Motor neuron (in vitro differentiated cells): Measurements from ENCODE around the gene PPP2R3B. TPM values are rescaled to one million over a fixed set of nuclear protein-coding genes. Genes with fewer than 3 reads are reported as not detected.
"Not testable (repeated sequence)": the region's sequence is repeated elsewhere in the genome, so short reads cannot be mapped to it uniquely, and the experiment has no call there.

Experiments
- ATAC-seq, 8 experiments: fragments of 200-7000 bp; cut with Tn5 transposase; replicated peaks in 6 of 8; 2 replicates each; pipeline ENCODE4 v1.8.0; 2021; ENCODE audit warnings: mild to moderate bottlenecking in 8 of 8, moderate library complexity in 8 of 8
- H3K27ac ChIP-seq, 2 donors: fragments of 250-450 bp; sonication (Bioruptor Pico); 2 replicates each; pipeline ENCODE4 v1.9.0; 2021; ENCODE audit warnings: antibody characterized with exemption in 2 of 2, mild to moderate bottlenecking in 2 of 2, moderate library complexity in 1 of 2
- H3K4me1 ChIP-seq, 2 donors: fragments of 250-450 bp; sonication (Bioruptor Pico); replicated peaks in 1 of 2; 2 replicates each; pipeline ENCODE4 v1.6.1; 2021; ENCODE audit warnings: antibody characterized with exemption in 2 of 2, mild to moderate bottlenecking in 2 of 2, moderate library complexity in 1 of 2
- H3K4me3 ChIP-seq, 5 donors: fragments of 250-450 bp; sonication (Bioruptor Pico); 2 replicates each; pipeline ENCODE4 v1.9.0; 2021; ENCODE audit warnings: antibody characterized with exemption in 5 of 5, mild to moderate bottlenecking in 5 of 5, moderate library complexity in 4 of 5
- WGBS, 10 experiments: fragments of 450-650 bp; shearing (Covaris generic); methylation state at CpG; one replicate each; pipeline ENCODE4 v1.0.0; 2022; 5-methylcytosine and 5-hydroxymethylcytosine counted together
- in situ Hi-C, 9 experiments: fragments of 400-800 bp; cut with MboI; loops; one replicate each; pipeline ENCODE4 v1.15.0; 2021; ENCODE audit warnings: low sequenced_read_pairs in 9 of 9, low pct_unique_long_range_greater_than_20kb in 2 of 9; ENCODE audit not compliant: unreplicated experiment in 9 of 9
- total RNA-seq, 8 experiments: library from RNA; unstranded; fragments of 300-600 nt; gene quantifications; 2 replicates each; pipeline versions ENCODE4 v1.2.3 to v1.2.4, GENCODE V29; 2022

The PPP2R3B gene
- total RNA-seq, 8 experiments from 2014 or later = 7.4 to 27.6 (median 17.9) TPM

DNA sequence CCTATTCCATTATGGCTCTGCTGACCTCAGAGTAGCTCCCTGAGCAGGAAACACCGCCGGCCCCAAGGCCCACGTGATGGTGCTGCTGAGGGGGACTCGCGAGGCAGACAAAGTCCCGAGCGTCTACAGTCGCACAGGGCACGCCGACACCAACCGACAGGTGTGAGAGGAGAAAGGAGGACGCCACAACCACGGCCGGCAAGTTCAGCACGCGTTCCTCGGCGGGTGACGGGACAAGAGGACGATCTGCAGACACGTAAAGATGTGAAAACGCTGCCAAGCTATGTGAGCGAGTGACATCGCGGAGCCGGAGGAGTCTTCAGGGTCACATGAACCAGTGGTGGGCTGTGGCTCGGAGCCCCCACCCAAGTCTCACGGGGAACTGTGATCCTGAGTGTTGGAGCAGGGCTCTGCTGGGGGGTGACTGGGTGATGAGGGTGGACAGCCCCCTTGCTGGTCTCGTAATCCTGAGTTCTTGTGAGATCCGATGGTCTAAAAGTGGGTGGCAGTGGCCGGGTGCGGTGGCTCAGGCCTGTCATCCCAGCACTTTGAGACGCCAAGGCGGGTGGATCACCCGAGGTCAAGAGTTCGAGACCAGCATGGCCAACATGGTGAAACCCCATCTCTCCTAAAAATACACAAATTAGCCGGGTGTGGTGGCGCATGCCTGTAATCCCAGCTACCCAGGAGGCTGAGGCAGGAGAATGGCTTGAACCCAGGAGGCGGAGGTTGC, 34.0 kb downstream of the PPP2R3B start:
- Histone ChIP-seq H3K4me3 (no peak overlapping the region), H3K27ac (no peak overlapping the region), H3K4me1 (peaks cover 0 to 6% of the 10 kb centered on the region in 2 donors)
- ATAC-seq = no peak
- in situ Hi-C loops = no loop called here
- WGBS, 10 experiments = 78 to 100% (median 100%) methylated on average over 2 to 28 of the region's 39 CpGs; no CpG with 5 or more reads in 3 of the 10 experiments

DNA sequence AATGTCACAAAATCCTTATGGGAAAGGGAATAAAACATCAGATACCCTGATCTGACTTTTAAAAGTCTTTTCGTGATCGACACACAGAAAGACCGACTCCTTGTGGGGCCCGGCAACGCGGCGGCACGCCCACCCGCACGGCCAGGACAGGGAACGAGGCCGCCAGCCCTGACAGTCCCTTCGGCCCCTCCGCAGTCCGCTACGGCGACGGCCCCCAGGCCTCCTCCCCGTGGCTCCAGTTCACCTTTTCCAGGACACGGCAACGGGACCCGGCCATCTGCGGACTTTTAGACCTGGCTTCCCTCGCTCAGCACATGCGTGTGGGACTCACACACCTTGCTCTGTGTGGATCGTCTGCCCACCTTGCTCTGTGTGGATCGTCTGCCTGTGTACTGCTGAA, 34.5 kb downstream of the PPP2R3B start:
- in situ Hi-C loops = no loop called here
- 86 to 100% (median 95%) methylated on average over 7 to 21 of the region's 27 CpGs; no CpG with 5 or more reads in 5 of the 10 experiments for WGBS, 10 experiments
- no peak overlapping the region for H3K27ac ChIP-seq
- H3K4me1 ChIP-seq = peaks cover 0 to 6% of the 10 kb centered on the region in 2 donors
- H3K4me3 ChIP-seq = no peak overlapping the region
- ATAC-seq = no peak

DNA sequence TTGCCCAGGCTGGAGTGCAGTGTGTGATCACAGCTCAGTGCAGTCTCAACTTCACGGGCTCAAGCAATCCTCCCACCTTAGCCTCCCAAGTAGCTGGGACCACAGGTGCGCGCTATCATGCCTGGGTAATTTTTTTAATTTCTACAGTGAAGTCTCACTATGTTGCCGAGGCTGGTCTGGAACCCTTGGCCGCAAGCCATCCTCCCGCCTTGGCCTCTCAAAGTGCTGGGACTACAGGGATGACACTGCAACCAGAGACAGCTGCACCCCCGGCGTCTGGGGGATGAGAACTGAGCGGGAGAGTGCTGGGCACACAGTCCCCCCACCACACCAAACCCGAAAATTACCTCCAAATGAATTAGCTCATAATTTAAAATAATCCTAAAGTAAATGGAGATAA, 35.0 kb downstream of the PPP2R3B start:
- peaks cover 0 to 6% of the 10 kb centered on the region in 2 donors for H3K4me1 ChIP-seq
- no peak overlapping the region for H3K4me3 ChIP-seq
- in situ Hi-C loops = no loop called here
- no peak for ATAC-seq
- 67 to 90% (median 67%) methylated on average over 1 to 7 of the region's 10 CpGs; no CpG with 5 or more reads in 7 of the 10 experiments for WGBS, 10 experiments
- no peak overlapping the region for H3K27ac ChIP-seq

DNA sequence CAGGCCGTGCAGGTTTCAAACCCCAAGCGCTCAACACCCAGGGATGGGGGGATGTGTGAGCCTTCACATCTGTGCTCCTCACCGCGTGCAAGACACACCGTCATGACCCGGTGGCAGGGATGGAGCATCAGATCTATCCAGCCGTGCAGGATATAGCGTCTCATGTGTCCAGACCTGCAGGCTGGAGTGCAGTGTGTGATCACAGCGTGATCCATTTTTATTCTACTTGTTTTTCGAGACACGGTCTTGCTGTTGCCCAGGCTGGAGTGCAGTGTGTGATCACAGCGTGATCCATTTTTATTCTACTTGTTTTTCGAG, 35.4 kb downstream of the PPP2R3B start:
- H3K4me1 ChIP-seq, H3K27ac ChIP-seq, H3K4me3 ChIP-seq, in situ Hi-C loops, ATAC-seq: not testable (repeated sequence)
- no CpG with 5 or more reads among the region's 13 CpGs for WGBS, 10 experiments

DNA sequence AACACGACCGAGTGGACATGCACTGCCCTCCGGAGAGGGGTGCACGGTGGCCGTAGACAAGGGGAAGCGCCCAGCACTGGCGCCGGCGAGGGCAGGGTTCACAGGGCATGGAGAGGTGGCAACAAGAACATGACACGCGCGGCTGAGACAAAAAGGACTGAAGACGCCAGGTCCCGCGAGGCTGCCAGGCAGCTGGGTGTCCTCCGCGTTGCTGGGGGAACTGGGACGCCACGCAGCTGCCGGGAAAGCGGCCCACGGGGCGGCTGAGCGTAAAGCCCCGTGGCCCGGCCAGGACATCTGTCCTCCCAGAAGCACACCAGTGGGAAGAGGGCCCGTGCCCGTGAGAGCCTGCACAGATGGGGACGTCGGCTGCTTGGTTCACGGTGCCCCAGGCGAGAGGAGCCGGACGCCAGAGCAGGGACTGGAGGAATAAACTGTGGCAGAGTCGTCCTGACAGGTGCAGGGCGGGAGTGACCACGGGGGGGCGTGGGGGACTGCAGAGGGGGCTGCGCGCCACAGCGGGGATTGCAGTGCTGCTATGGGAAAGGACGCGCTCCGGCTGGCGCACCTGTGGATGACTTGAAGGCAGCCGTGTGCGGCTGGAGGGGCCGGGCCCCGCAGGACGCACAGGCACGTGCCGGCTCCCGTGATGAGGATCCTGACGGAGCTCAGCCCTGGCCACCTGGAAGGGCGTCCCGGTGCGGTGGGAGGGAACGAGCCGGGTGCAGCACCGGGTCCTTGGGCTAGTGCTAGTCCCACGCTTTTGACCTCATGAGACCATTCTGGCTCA, 36.0 kb downstream of the PPP2R3B start:
- WGBS, 10 experiments = 20 to 95% (median 60%) methylated on average over 1 to 4 of the region's 61 CpGs; no CpG with 5 or more reads in 7 of the 10 experiments
- ATAC-seq = no peak
- no peak overlapping the region for H3K4me3 ChIP-seq
- H3K4me1 ChIP-seq = peaks cover 0 to 6% of the 10 kb centered on the region in 2 donors
- in situ Hi-C loops = no loop called here
- H3K27ac ChIP-seq = no peak overlapping the region

DNA sequence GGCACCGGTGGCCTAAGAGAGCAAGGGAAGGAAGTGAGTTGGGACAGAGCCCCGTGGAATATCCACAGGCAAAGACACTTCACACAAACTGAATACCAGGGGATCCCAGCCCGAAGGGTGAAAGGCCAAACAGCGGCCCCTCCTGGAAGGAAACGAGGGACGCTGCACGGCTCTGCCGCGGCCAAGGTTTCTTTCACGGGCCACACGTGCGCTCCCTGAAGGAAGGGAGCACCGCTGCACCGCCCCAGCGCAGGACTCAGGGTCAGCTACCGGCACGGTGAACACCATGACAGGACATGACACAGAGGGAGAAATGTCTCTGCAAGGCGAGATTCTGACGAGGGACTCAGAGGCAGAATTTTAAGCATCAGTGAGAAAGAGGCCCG, 36.6 kb downstream of the PPP2R3B start:
- H3K4me1 ChIP-seq = peaks cover 0 to 6% of the 10 kb centered on the region in 2 donors
- H3K27ac ChIP-seq = no peak overlapping the region
- ATAC-seq = no peak
- no peak overlapping the region for H3K4me3 ChIP-seq
- in situ Hi-C loops = no loop called here
- WGBS, 10 experiments = 60 to 97% (median 90%) methylated on average over 1 to 13 of the region's 20 CpGs; no CpG with 5 or more reads in 4 of the 10 experiments

DNA sequence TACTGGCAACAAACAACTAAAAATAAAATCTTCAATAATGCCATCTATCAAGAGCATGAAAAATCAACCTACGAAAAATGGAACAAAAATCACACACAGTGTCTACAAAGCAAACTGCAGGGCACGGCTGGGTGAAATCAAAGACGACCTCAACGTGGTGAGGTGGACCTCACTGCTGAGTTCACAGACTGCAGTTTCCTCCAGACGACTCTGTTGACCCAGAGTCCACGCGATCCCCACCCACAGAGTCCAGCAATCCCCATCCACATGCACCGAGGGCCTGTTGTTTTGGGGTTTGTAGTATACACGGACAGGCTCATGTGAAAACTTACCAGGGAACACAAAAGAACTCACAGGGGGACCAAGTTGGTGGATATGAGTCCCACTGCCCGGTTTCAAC, 37.0 kb downstream of the PPP2R3B start:
- in situ Hi-C loops = no loop called here
- WGBS, 10 experiments = 80 to 98% (median 93%) methylated on average over 2 to 8 of the region's 10 CpGs; no CpG with 5 or more reads in 5 of the 10 experiments

DNA sequence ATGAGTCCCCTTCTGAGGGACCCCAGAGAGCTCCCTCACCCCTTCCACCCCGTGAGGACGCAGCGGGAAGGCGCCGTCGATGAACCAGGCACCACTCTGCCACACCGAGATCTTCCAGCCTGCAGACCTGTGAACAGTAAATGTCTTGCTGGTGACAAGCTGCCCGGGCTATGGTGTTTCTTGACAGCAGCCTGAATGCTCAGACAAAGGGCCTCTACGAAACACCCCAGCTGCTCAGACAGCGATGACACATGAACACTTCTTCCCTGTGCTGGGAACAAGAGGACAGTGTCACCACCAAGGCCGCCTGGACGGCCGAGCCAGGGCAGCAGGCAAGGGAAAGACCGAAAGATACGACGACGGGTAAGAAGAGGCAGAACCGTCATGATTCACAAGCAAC, 37.5 kb downstream of the PPP2R3B start:
- in situ Hi-C loops = no loop called here

More for the DNA sequence above, 37.0 kb downstream of the PPP2R3B start:
- Histone ChIP-seq H3K4me3 (no peak overlapping the region), H3K4me1 (peaks cover 0 to 6% of the 10 kb centered on the region in 2 donors), H3K27ac (no peak overlapping the region)
- no peak for ATAC-seq

DNA sequence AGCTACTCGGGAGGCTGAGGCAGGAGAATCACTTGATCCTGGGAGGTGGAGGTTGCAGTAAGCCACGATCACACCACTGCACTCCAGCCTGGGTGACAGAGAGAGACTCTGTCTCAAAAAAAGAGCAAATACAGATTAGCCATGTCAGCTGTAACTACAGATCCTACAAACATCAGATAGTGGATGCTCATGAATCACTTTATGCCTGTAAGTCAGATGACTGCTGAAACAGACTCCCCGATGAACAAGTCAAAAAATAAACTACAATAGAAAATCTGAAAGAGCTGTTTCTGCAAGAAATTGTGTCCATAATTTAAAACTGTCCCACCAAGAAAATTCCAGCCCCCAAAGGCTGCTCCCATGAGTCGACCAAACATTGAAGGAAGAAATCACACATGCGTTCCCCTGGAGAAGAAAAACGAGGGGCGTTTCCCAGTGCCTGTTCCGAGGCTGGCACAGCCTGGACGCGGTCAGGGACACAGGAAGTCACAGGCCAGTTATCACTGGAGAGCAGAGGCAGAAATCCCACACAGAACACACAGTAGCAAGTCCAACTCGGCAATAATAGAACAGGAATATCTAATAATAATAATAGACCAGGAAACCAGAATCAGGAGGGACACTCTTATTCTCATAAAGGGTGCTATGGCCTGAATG, 38.1 kb downstream of the PPP2R3B start:
- no peak overlapping the region for H3K4me3 ChIP-seq
- ATAC-seq = peak in 5 of 8 experiments; percentile 34 to 55 (median 42)
- peak overlapping the region in 1 of 2 donors; percentile 70 for H3K27ac ChIP-seq
- 50 to 85% (median 67%) methylated on average over 2 to 6 of the region's 11 CpGs; no CpG with 5 or more reads in 4 of the 10 experiments for WGBS, 10 experiments
- peaks cover 0 to 6% of the 10 kb centered on the region in 2 donors for H3K4me1 ChIP-seq
- in situ Hi-C loops = no loop called here

More for the DNA sequence above, 37.5 kb downstream of the PPP2R3B start:
- Histone ChIP-seq H3K4me1 (peaks cover 0 to 6% of the 10 kb centered on the region in 2 donors), H3K4me3 (no peak overlapping the region), H3K27ac (peak overlapping the region in 1 of 2 donors; percentile 70)
- WGBS, 10 experiments = 58 to 84% (median 81%) methylated on average over 1 to 9 of the region's 18 CpGs; no CpG with 5 or more reads in 4 of the 10 experiments
- peak in 5 of 8 experiments; percentile 77 to 95 (median 88) for ATAC-seq

DNA sequence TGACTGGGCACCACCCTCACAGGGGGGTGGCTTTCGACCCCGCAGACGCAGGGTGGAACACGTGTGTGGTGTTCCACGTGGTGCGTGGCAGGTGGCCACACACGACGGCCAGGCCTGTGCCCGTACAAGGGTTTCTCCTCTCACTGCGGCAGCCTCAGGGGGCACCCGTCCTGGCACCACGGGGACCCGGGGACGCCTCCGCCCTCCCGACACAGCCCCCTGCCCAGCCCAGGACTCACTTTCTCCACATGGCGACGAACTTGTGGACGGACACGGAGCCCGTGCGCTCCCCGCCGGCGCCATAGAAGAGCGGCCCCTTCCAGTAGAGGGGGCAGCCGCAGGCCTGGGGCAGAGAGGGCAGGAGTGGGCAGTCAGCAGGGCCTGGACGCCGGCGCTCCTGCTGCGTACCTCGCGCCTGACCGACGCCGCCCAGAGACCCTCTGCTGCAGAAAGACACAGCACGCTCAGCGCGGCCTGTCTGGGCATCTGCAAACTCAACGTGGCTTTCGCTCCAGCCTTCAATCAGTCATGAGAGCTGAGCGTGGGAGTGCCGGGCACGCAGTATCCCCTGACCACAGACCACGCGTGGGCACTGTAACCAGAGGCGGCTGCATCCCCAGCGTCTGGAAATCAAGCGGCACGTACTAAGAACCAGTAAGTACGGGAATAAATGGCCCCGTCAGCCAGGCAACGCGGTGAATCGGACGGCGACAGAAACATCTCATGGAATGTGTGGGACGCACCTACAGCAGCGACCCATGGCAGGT, 39.2 kb downstream of the PPP2R3B start:
- ATAC-seq = no peak
- in situ Hi-C loops = no loop called here
- WGBS, 10 experiments = 84 to 100% (median 97%) methylated on average over 1 to 28 of the region's 59 CpGs; no CpG with 5 or more reads in 2 of the 10 experiments
- Histone ChIP-seq H3K4me1 (peaks cover 0 to 6% of the 10 kb centered on the region in 2 donors), H3K4me3 (no peak overlapping the region), H3K27ac (no peak overlapping the region)

DNA sequence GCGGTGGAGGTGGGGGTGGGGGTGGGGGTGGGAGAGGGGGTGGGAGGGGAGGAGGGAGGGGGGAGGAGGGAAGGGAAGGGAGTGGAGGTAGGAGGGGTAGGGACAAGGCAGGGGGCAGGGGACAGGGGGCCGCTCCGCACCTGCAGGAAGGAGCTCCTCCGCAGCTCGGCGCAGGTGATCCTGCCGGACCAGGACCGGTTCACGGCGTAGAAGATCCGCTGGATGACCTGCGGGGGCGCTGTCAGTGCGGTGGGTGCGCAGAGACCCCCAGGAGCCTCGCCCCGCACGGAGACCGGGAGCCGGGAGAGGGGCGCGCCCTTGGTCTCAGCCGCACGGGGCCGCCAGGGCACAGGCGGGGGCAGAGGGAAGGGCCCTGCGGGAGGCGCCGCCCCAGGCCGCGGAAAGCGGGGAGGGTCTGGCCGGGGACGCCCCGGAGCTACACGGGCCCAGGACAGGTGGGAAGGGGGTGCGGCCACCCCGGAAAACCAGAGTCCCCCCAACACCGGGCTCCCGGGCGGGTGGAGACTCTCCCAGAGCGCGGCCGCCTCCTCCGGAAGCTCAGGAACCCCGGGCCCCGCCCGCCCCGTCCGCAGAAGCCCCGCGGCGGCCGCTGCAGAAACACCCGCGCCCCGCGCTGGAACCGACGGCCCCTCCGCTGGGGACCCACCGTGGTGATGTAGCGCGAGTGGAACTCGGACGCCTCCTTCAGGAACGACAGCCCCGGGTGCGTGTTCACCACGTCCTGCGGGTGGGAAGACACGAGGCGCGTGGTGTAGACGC, 40.5 kb downstream of the PPP2R3B start:
- in situ Hi-C loops = no loop called here
- peaks cover 0 to 6% of the 10 kb centered on the region in 2 donors for H3K4me1 ChIP-seq
- ATAC-seq = no peak
- no peak overlapping the region for H3K27ac ChIP-seq
- 94 to 100% methylated on average over 3 of the region's 75 CpGs; no CpG with 5 or more reads in 8 of the 10 experiments for WGBS, 10 experiments
- H3K4me3 ChIP-seq = no peak overlapping the region
